GM21528 (cell line): Measurements from ENCODE around the gene SLC9C1.
"Not testable (repeated sequence)": the region's sequence is repeated elsewhere in the genome, so short reads cannot be mapped to it uniquely, and the experiment has no call there.

Experiments
- ATAC-seq: cut with Tn5 transposase; IDR thresholded peaks from one replicate; pipeline ENCODE4 v1.9.1; 2021; ENCODE audit warnings: mild to moderate bottlenecking, moderate library complexity; ENCODE audit not compliant: unreplicated experiment, low FRiP score

SLC9C1 gene

DNA sequence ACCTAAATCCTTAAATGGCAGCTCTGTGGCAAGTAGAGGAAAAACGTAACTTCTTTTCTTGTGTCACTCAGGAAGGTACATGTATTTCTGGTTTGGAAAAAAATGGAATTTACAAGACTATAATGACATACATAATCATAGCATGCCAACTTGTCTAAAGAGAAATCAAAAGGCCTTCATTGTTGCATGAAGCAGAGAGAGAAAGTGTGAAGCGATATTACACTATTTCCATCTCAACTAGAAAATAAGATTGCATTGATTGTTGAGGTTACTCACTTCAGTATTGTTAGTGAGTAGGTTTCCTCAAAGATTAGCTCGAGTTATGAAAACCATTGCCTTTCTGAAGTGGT lies 93.7 kb downstream of the SLC9C1 start:
- ATAC-seq = no peak

GRCh38 chr3:112199622-112200316 lies 94.2 kb downstream of the SLC9C1 start:
- no peak for ATAC-seq

- no peak for ATAC-seq
These were observed 96.9 kb downstream of the SLC9C1 start for GRCh38 chr3:112197131-112197530.

GRCh38 chr3:112187300-112187699 lies 106.7 kb downstream of the SLC9C1 start:
- no peak for ATAC-seq

- ATAC-seq = not testable (repeated sequence)
These were observed 108.5 kb downstream of the SLC9C1 start for GRCh38 chr3:112185423-112186035.

DNA sequence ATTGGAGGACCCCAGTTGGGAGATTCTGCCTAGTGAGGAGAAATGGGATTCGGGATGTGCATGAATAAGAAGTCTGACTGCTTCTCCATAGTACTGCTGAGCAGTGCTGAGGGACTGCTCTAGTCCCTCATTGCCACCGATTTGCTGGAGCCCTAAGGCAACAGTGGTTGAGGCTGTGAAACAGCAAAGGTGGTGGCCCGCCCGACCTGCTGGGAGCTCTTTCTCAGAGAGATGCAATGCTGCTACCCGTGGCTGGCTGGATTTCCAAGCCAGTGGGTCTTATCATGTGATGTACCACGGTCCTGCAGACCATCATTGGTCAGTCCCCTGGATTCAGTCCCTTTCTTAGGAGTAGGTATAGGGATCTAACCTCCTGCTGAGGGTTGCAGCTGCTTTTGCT lies 118.4 kb downstream of the SLC9C1 start:
- ATAC-seq = no peak

DNA sequence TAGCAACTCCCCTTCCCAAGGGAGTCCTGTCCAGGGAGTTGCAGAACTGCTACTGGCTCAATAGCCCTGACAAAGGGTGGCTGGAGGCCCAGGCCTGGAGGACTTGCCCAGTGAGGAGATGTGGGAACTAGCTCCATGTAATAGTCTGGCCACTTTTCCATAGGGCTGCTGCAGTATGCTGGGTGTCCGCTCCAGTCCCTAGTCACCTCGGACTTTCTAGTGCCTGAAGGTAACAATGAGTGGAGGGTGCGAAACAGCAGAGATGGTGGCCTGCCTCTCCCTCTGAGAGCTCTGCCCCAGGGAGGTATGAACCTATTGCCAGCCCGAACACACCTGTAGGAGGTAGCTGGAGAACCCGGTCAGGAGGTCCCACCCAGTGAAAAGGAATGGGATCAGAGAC lies 119.0 kb downstream of the SLC9C1 start:
- ATAC-seq = no peak

GRCh38 chr3:112171144-112171543 lies 122.9 kb downstream of the SLC9C1 start:
- ATAC-seq = no peak

GRCh38 chr3:112170046-112170445 lies 124.0 kb downstream of the SLC9C1 start:
- no peak for ATAC-seq

DNA sequence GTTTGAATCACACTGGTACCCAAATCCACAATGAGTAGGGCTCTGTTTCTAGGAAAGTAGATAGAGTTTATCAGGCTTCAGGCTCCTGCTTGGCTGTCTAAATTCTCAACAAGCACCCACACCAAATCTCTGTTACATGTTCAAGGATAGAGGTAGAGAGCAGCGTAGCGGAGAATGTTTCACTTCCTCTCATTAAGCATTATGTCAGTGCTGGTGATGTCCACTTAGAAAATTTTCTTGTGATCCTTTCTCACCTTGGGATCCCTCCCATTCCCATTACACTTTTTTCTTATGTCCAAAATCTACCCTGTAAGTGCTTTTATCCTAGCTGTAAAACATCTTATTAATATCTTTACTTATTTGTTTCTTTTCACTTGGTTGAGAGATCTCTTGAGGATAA lies 126.3 kb downstream of the SLC9C1 start:
- ATAC-seq = no peak

- ATAC-seq = no peak
These were observed 144.9 kb downstream of the SLC9C1 start for GRCh38 chr3:112149136-112149535.

- ATAC-seq = no peak
These were observed 150.3 kb downstream of the SLC9C1 start for GRCh38 chr3:112143689-112144088.

DNA sequence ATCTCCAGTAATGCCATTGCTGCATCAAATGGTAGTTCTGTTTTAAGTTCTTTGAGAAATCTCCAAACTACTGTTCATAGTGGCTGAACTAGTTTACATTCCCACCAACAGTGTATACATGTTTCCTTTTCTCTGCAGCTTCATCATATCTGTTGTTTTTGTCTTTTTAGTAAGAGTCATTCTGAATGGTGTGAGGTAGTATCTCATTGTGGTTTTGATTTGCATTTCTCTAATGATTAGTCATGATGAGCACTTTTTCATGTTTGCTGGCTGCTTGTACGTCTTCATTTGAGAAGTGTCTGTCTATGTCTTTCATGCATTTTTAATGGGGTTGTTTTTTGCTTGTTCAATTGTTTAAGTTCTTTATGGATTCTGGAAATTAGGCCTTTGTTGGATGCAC lies 150.8 kb downstream of the SLC9C1 start:
- ATAC-seq = no peak

DNA sequence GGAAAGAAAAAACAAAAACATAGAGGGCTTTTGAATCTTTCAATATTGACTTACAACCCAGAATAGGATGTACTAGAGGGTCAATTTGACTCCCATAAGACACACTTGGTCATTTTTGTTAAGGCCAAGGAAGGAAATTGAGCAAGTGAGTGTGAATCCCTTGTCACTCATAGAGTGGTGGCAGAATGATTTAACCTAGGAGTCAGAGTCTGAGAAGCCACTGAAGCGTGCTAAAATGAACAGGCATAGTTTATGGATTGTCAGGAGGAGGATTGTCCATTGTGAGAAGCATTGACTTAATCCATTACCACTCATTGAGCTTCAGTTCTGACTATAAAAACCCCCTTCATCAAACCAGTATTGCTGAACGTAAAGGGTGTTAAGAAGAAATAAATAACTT lies 152.7 kb downstream of the SLC9C1 start:
- no peak for ATAC-seq

DNA sequence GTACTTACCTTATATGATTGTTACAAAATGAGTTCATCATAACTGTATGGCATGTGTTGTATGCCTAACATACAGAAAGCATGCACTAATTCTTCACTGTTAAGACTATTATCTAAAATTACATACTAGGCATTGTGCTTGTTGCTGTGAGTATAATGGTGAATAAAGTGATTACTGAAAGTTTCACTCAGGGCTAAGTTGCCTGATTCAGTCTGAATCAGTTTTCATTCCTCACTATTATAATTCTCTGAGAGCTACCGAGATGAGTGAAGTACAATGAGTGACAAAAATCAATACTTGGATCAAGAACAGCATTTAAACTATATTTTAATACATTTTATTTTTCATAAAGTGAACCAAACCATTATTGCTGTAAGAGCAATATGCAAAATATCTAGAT lies 153.4 kb downstream of the SLC9C1 start:
- ATAC-seq = no peak

DNA sequence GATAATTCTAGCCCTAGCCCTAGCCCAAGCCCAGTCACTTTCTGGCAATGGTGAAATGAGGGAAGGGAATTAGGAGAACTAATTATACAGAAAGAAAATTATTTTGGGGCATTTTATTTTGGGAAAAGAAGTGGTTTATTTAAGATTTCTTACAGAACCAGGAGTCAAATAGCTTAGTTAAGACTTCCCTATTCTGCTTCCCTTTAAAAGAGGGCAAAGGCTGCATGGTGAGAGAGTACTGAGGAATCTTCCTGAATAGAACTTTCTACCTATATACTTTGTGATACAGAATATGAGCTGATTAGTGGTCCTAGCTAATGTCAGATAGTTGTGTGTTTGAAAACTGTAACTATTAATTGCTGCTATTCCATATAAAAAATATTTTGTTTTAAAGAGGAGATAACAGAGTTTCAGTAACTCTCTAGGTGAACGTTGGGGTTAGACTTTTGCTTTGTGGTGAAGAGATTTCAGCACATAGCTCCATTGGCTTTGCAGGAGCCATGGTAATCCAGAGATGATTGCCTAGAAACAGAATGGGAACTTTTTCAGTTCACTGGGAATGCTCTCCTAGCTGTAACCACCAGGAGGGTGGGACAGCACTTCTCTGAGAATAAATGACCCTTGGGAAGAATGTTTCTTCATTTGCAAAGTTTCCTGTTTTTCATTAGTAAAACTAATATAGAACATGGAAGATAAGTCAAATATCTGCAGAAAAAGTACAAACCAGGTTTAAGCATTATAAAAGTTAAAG lies 155.6 kb downstream of the SLC9C1 start:
- no peak for ATAC-seq

DNA sequence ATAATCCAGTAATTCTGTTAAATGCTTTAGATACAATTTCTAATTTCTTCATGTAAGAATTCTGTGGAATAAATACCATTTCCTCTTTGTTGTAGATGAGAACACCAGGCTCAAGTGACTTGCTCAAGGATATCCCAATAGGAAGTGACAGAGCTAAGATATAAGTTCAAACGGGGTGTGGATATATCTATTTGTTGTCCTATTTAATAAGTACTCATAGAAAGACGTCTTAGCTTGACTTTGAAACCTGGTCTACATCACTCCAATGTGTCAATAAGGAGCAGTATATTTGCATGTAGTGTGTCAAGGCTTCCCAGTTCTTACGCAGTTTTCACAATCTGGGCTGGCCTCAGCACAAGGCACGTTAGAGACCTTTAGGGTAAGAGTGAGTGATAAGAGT lies 156.2 kb downstream of the SLC9C1 start:
- no peak for ATAC-seq

- peak; percentile 29 for ATAC-seq
These were observed 156.9 kb downstream of the SLC9C1 start for GRCh38 chr3:112136959-112137693.

DNA sequence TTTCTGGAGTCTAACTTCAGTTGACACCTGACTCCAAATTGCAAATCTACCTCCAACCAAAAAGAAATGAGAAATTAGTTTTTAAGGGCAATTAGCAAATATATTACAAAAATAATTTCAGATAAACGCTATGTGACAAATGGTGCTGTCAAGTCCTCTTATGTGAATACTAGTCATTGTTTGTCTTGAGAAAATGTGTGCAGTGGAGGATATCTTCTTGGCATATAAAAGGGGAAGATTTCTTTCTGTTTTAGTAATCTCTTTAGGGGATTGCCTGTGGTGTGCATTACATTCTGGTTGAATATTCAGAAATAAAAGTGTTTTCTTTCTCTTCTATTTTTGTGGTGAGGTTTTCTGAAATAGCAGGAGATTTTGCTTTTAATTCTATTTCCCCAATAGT lies 158.0 kb downstream of the SLC9C1 start:
- no peak for ATAC-seq

DNA sequence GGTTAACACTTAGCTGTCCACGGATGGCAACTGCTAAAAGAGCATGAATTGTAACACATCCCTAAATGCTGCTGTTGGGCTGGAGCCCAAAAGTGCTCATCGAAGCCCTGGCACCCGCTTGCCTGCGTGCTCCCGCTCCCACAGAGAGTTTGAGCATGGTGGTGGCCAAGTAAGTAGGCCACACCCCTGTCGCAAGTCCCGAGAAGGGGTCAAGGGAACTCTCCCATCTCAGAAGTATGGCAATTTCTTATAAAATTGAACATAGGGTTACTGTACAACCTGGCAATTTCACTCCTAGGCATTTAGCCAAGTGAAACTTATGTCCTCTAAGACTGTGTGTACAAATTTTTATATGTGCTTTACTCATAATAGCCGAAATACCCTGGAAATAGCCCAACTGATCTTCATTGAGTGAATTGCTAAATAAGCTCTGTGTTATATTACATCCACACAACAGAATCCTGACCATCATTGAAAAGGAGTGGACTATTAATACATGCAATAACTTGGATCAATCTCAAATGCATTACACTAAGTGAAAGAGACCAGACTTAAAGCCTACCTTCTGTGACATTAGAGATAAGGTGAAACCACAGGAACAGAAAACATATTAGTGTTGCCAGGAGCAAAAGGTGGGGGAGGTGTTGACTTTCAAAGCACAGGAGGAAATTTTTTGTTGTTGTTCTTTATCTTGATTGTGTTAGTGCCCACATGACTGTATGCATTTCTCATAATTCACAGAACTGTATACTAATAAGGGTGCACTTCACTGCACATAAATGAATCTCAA lies 159.5 kb downstream of the SLC9C1 start:
- no peak for ATAC-seq
